GM03348 (cell line): Measurements from ENCODE around the gene LRRC55.
A peak's percentile ranks its signal among the peaks of the same experiment; 100 is the strongest.

ENCODE experiments used
- DNase-seq: peaks from one replicate; pipeline ENCODE4 v3.0.0; 2012; ENCODE audit warnings: low spot score

The LRRC55 gene

GRCh38 chr11:57203359-57203758, 21.6 kb downstream of the LRRC55 start:
- no peak for DNase-seq

GRCh38 chr11:57203882-57204480, 22.2 kb downstream of the LRRC55 start:
- DNase-seq = no peak

- DNase-seq = peak; percentile 87
Observed at GRCh38 chr11:57205041-57205641, 23.4 kb downstream of the LRRC55 start.

- no peak for DNase-seq
Observed at GRCh38 chr11:57207168-57207567, 25.4 kb downstream of the LRRC55 start.

GRCh38 chr11:57210781-57211180, 29.0 kb downstream of the LRRC55 start:
- no peak for DNase-seq

GRCh38 chr11:57213342-57214097, 31.8 kb downstream of the LRRC55 start:
- peak; percentile 42 for DNase-seq

GRCh38 chr11:57214098-57214417, 32.3 kb downstream of the LRRC55 start:
- peak; percentile 20 for DNase-seq

- DNase-seq = peak; percentile 88
Observed at GRCh38 chr11:57214494-57214893, 32.7 kb downstream of the LRRC55 start.

- DNase-seq = no peak
Observed at GRCh38 chr11:57216463-57216862, 34.7 kb downstream of the LRRC55 start.

- DNase-seq = no peak
Observed at GRCh38 chr11:57217053-57217452, 35.3 kb downstream of the LRRC55 start.

GRCh38 chr11:57219021-57219627, 37.4 kb downstream of the LRRC55 start:
- peak; percentile 29 for DNase-seq

GRCh38 chr11:57222239-57222638, 40.5 kb downstream of the LRRC55 start:
- DNase-seq = no peak

GRCh38 chr11:57223601-57224000, 41.8 kb downstream of the LRRC55 start:
- peak; percentile 50 for DNase-seq

GRCh38 chr11:57224128-57224527, 42.4 kb downstream of the LRRC55 start:
- DNase-seq = no peak

- peak; percentile 55 for DNase-seq
Observed at GRCh38 chr11:57224537-57224936, 42.8 kb downstream of the LRRC55 start.

- DNase-seq = no peak
Observed at GRCh38 chr11:57228600-57228999, 46.8 kb downstream of the LRRC55 start.

GRCh38 chr11:57230316-57230715, 48.6 kb downstream of the LRRC55 start:
- peak; percentile 47 for DNase-seq

GRCh38 chr11:57230791-57231538, 49.2 kb downstream of the LRRC55 start:
- DNase-seq = no peak

GRCh38 chr11:57231539-57232253, 49.9 kb downstream of the LRRC55 start:
- DNase-seq = no peak

- DNase-seq = no peak
Observed at GRCh38 chr11:57233702-57234101, 51.9 kb downstream of the LRRC55 start.
